Body of pancreas (tissue), 4 donors: Measurements from ENCODE around the gene TRNT1.

Source experiments
- CTCF ChIP-seq, 7 experiments: fragments of 450-650 bp in 4 of 7; fragments of 200-600 bp in 3 of 7; sonication (generic) in 3 of 7; IDR thresholded peaks; one replicate each; pipeline ENCODE4 v1.5.1; 2016 to 2019; ENCODE audit warnings: antibody characterized with exemption in 7 of 7
- POLR2A ChIP-seq, 3 donors: fragments of 450-650 bp; IDR thresholded peaks; one replicate each; pipeline ENCODE4 v1.6.1; 2016; ENCODE audit warnings: antibody characterized with exemption in 3 of 3, mild to moderate bottlenecking in 2 of 3

- TF ChIP-seq POLR2A (IDR thresholded peaks at IDR 0.05) (no peak), CTCF (IDR thresholded peaks at IDR 0.05) (no peak)
Observed at GRCh38 chr3:3189102-3189727, 62.5 kb downstream of the TRNT1 start.
